Stimulated activated CD8-positive, alpha-beta memory T cell treated with anti-CD3 and anti-CD28 coated beads, Interleukin-15, amount 100 ng/mL, for 48 hours (primary cell): Measurements from ENCODE around the gene LAPTM4A.
"Not testable (repeated sequence)": the region's sequence is repeated elsewhere in the genome, so short reads cannot be mapped to it uniquely, and the experiment has no call there.

Experiments used
- DNase-seq, 2 donors: peaks; one replicate each; pipeline ENCODE4 v3.0.0-alpha.2; 2020; ENCODE audit warnings: low read depth in 2 of 2

Gene LAPTM4A

DNA sequence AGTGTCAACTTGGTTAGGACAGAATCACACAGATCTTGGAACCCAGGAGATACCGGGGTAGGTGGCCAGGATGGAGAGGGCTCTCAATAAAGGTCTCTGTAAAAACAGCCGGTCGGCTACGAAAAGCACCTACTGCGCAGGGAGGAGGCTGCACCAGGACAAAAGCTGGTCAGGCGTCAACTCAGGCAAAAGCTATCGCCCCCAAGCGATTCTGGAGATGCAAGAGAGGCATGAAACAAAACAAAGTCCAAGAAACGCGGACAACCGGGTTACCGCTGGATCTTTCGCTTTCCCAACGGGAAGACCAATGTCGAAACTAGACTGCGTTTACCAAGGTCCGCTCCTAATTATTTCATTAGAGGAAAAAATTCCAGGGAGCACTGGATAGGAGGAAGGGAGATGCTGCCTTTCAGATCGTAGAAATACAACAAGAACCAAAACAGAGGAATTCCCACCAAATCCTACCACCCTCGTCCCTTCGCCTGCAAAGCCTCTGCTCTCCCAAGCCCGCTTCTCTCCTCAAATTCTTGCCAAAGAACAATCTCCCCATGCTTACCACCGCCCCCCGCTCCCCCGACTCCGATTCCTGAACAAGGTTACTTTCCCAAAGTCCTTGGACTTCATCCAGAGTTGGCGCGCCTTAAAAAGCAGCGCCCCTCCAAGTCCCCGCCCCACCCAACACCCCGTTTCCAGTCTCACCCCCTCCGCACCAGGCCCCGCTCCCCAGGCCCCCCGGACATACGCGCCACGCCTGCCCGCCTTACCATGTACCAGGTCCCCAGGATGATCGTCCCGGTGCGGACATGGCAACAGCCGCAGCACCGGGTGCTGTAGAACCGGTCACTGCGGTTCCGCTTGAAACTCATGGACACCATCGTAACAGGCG is 539 bp downstream of the LAPTM4A start:
- no peak for DNase-seq

DNA sequence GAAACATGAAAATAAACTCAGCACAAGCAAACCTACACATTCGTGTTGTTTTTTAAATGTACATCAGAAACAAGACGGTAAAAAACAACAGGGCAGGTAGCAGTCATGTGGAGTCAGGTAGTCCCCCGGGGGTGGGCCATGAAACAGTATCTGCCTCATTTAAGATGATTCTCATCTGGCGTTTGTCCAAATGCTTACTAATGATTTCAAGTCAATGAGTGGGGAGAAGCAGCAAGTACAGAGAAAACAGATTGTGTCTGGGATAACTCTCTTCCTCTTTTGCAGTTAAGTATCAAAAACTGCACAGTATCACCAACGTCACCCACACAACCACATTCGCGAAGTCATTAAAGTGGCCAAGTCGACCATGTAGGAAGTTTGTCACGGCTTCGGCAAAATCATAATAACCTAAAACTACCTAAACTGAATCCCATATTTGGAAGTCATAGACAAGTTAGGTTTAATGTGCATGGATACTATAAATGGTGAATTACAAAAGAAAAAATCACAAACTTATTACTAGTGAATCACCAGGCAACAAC is 1.3 kb downstream of the LAPTM4A start:
- no peak for DNase-seq

DNA sequence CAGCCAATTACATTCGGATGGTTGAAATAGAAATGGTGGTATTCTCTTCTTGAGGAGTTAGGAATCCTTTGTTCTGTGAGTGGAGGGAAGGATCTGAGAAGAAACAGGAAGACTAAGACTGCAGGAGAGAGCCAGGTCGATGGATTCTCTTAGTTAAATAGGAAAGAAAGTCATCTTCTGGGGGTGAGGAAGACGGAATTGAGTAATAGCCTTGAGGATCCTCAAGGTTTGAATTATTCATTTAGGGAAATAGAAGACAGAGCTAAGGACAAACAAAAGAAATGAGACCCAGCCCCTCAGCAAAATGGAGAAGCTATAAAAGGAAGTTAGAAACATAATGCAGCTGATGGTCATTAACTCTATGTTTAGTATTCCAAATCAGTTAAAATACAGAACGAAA is 1.8 kb downstream of the LAPTM4A start:
- no peak for DNase-seq

DNA sequence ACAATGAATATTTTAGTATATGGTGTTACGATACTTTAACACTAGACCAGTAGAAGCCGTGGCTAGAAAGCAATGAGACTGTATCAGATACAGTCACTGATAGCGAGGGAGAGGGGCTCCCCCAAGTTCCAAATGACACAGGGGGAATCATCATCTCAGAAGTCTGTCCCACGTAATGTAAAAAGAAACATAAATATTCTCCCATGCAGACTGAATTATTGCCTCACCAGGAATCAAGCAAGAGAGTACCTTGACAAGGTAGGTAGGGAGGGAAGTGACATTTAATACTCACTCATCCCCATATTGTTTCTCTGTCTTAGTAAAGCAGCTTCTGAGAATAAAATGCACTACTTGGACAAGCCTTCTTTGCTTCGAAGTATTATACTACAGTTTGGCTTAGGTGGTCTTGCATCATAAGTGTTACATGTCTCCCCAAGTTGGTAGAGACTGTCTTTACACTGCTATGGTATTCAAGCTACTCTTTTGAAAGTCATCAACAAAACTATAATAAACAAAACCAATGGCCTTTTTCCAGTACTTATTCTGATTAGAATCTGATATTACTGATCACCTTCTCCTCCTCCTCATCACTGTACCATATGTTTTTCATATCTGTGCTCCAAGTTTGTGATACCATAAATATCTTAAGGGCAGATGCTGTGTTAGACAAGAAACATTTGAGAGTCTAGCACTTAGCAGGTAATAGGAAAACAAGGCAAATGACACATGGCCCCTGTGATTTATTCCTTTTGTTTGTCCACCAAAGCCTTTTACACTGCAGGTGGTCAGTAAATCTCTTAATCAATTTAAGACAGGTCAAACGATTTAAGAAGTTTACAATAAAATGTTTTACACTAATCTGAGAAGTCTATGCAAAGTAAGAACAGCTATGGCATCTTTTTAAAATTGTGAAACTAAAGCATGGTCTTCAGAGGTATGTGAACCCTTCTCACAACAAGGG is 2.7 kb downstream of the LAPTM4A start:
- no peak for DNase-seq

DNA sequence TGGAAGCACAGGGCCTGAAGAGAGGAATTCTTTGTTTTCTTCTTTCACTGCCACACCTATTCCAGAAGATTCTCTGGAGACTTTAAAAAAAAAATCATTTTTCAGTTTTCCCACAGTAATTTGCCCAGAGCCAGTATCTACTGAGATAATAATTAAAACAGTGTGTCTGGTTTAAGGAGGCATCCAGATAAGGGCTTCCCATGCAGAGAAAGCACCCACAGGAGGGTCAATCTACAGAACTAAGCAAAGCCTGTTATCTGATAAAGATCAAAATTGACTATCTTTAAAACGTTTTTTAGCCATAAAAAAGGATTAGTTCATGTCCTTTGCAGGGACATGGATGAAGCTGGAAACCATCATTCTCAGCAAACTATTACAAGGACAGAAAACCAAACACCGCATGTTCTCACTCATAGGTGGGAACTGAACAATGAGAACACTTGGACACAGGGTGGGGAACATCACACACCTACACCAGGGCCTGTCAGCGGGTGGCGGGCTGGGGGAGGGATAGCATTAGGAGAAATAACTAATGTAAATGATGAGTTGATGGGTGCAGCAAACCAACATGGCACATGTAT is 5.6 kb downstream of the LAPTM4A start:
- DNase-seq: not testable (repeated sequence)

DNA sequence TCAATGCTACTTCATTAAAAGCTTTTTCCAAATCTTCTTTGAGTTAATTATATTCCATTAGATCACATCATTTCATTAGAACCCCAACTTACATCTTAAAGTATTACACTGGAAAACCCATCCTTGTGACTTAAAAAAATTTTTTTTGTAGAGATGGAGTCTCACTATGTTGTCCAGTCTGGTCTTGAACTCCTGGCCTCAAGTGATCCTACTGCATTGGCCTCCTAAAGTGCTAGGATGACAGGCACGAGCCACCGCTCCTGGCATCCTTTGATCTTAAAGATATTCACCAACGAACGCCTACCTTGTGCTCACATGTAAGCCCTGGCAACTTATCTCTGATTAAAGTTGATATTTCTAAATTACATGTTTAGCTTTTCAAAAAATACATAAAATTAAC is 6.7 kb downstream of the LAPTM4A start:
- DNase-seq: no peak

DNA sequence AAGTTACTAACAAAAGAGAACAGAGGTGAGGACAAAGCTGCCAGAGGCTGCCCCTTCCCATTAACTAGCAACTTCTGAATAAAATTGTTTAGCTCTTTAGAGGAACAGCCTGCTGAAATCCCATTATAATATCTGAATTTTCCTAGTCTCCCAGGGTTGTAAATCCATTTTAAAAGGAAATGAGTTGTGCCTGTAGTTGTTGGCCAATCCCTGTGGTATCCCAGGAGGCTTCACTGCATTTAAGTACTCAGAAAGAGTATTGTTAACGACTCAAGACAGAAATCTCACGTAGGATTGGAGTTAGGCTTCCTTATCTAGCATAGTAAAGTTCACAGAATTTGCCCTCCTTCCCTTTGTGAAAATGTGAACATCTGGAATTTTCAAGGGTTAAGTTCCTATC is 8.9 kb downstream of the LAPTM4A start:
- no peak for DNase-seq

DNA sequence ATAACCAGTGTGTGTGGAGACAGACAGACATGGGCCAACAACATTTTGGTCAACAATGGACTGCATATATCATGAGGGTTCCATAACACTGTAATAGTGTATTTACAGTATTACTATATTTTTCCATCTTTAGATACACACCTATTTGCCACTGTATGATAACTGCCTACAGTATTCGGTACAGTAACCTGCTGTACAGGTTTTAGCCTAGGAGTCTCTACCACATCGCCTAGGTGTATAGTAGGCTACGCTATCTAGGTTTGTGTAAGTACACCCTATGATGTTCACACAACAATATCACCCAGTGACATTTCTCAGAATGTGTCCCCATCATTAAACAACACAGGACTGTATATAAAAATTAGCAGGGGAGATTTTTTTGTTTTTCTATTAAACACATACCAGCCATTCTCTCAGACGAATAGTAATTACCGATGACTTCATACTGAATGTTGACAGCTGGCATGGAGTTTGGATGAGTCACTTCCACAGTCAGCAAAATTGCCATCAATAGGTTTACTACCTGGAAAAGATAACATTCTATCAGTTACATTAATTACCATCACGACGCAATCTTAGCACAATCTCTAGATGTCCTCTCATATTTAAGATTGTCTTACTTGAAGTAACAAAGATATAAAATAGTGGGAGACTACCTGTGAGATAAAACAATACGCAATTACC is 10.8 kb downstream of the LAPTM4A start:
- no peak for DNase-seq

DNA sequence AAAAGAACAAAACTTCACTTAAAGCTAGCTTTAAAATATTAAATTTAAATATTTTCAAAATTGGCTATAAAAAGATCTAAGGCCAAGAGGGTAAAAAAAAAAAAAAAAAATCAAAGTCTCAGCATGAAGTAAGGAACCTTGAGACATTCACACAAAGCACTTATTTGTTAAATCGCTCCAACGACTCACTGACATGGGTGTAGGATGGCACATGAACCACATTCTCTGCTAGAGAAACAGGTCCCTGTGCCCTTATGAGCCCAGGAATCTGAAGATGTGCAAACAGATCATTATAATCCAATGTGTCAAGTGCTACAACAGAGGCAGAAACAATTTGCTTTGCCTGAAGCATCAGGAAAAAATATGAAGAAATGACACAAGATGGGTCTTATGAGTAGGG is 13.8 kb downstream of the LAPTM4A start:
- DNase-seq: no peak

DNA sequence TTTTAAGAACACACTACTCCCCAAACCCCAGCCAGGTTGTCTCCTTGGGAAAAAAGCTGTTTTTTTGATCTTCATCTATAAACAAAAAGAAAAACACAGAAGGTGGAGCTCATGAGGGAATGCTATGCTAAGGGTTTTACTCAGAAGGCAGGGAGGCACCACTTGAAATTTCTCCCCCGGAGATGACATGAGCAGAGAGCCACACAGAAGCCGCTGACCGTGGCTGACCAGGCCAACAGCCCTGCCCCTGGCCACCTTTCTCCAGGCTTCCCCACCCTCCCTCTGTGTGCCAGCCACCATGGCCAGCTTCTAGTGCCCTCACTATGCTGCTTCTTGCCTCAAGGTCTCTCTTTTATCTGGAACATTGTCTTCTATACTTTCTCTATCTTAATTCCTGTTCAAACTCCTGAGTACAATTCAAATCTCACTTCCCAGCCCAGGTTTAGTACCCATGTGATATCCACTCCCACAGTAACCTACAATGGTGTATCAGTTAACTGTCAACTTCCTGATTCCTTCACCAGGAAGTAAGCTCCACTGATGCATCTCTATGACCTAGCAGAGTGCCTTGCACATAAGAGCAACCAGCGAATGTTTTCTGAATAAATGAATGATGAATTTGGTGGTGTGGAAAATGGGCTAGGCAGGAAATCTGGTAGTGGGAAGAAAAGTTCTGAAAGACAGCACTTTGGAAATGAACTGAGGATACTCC is 15.3 kb downstream of the LAPTM4A start:
- no peak for DNase-seq

DNA sequence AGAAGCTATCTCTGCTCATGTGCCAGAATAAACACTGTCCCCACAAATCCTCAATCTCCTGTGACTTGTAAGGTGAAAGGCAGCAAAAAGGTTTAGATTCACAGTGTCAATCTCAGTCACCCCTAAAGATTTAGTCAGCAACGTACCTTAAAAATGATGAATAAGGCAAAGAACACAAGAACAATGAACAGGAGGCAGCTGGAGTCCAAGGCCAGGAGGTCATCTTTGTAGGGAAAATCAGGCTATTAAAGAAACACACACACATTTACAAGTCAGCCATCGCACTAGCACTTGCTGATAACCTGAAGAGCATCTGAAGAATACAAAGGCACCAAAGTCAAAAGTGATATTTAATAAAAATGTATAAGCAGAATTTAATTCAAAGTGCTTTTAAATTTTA is 16.6 kb downstream of the LAPTM4A start:
- DNase-seq: no peak

DNA sequence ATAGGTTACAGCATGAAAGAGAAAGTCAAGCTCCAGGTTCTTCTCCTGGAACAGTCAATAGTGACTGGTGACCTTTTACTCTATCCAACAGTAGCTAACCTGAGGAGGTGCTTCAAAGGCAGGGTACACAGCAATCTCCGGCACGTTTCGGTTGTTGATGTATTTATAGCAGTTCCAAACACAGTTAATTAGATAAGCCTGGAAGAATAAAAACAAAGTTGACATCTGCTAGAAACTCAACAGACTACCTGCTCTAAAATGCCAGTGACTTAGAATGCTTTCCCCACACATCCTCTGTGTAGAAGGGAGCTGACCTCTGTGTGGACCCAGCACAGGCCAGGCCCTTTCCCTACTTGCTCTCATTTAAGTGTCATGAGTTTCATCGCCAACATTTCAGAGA is 17.2 kb downstream of the LAPTM4A start:
- DNase-seq: no peak

DNA sequence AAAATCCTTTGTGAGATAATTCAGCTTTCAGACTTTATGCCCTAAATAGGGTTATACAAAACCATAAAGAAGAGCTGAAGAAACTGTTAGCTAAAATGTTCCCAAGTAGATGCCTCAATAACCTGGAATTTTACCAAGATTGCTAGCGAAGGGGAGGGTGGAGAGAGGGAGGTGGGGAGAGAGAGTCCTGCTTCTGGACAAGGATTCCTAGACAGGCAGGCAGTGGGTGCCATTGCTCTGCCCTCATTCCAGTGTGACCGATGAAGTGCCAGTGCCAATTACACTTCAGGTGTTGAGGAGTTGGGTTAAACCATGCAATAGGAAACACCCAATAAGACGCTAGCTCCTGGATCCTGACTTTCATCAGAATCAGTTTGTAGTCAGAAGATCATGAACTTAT is 18.1 kb downstream of the LAPTM4A start:
- no peak for DNase-seq

DNA sequence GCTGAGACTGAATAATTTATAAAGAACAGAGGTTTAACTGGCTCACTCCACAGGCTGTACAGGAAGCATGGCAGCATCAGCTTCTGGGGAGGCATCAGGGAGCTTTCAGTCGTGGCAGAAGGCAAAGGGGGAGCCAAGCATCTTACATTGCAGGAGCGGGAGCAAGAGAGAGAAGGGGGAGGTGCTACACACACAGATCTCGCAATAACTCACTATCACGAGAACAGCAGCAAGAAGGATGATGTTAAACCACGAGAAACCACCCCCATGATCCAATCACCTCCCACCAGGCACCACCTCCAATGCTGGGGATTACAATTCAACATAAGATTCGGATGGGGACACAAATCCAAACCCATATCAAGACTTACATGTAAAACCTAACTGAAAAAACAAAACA is 21.2 kb downstream of the LAPTM4A start:
- no peak for DNase-seq

DNA sequence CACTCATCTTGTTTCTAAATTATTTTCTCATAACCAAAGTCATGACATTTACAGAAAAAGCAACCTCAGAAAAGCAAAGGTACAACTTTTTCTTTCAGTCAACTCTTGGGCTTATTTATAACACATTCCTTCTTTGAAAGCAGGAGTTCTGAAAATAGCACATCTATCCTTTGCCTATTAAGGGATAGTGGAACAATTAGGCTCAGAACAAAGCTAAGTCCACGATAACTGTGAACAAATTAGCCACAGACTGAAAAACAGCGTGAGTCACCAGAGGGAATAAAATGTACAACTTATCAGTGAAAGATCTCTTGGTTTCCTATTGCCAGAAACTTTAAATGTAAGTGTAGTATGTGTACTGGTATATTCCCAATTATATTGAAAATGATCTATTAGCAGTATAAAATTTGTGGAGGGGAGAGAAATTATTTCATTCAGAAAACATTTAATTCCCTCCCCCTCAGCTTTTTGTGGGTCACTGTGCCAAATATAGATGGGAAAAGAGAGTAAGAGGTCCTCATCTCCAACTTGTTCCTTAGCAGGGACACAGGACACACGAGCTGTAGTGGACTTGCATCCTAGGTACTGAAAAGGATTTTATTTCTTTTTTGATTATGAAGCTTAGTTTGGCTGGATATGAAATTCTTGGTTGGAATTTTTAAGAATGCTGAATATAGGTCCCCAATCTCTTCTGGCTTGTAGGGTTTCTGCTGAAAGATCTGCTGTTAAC is 23.6 kb downstream of the LAPTM4A start:
- no peak for DNase-seq

DNA sequence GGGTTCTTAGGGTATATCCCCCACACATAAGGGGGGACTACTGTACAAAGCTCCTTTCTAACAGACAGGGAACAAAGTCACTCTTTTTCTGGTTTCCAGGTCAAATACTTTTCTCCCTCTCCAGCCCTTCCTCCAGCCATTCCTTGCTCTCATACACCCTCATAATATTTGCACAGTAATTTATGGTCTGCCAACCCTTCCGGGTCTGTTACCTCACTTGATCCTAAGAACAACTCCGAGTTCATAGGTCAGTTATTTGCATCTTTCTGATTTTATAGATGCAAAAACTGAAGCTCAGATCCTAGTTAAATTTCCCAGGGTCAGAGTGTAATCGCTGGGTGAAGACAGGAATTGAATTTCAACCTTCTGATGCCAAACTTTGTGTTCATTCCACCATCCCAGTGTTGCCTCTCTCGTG is 24.2 kb downstream of the LAPTM4A start:
- DNase-seq: no peak

DNA sequence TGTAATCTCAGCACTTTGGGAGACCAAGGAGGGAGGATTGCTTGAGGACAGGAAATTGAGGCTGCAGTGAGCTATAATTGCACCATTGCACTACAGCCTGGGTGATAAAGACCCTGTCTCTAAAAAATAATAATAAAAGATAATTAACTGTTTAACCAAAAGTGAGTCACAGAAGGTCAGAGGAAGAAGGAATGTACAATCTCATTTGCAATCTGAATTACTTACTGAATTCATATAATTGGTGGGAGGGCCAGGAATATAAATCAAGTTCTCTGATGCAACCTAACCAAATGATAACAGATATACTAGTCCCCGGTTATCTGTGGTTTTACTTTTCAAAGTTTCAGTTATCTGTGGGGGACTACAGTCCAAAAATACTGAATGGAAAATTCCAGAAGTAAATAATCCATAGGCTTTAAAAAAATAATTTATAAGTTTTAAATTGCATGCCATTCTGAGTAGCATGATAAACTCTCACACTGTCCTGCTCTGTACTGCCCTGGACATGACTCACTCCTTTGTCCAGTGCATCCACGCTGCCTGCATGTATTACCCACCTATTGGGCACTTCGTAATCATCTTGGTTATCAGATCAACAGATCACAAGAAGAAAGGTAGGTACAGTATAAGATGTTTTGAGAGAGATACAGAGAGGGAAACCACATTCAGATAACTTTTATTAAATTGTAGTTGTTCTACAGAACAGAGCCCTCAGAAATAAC is 26.2 kb downstream of the LAPTM4A start:
- no peak for DNase-seq

DNA sequence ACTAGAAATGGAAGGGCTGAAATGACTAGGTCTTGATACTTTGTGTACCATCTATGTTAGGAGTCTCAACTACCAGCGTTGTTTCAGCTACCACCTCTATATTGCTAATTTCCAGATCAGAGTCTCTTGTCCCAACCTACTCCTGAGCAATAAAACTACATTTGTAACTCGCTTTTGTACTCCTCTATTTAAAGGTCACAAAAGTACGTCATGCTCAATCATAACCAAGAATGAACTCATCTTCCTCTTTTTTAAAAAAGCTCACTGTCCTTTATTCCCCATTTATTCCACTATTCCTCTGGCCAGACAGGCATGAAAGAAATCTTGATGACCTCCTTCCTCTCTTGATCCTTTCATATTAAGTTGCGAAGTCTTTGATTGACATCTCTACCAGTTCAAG is 27.7 kb downstream of the LAPTM4A start:
- DNase-seq: no peak

DNA sequence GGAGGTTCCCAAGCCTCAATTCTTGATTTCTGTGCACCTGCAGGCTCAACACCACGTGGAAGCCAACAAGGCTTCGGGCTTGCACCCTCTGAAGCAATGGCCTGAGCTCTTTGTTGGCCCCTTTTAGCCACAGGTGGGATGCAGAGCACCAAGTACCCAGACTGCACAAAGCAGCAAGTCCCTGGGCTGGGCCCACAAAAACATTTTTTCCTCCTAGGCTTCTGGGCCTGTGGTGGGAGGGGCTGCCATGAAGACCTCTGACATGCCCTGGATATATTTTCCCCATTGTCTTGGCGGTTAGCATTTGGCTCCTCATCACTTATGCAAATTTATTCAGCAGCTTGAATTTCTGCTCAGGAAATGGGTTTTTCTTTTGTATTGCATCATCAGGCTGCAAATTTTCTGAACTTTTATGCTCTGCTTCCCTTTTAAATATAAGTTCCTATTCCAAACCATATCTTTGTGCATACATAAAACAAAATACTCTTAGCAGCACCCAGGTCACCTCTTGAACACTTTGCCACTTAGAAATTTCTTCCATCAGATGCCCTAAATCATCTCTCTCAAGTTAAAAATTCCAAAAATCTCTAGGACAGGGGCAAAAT is 29.9 kb downstream of the LAPTM4A start:
- no peak for DNase-seq
